HL-60 (cell line): ENCODE results near the gene POP7.

ENCODE experiments used
- CTCF ChIP-seq: IDR thresholded peaks from one replicate; pipeline ENCODE4 v1.5.1; 2011; ENCODE audit warnings: low read length, control low read depth, inconsistent platforms; ENCODE audit not compliant: insufficient read depth
- POLR2AphosphoS5 ChIP-seq: IDR thresholded peaks from 2 replicates; pipeline ENCODE4 v1.6.1; 2012; ENCODE audit warnings: low read depth
- REST ChIP-seq: IDR thresholded peaks from 2 replicates; pipeline ENCODE4 v1.6.1; 2012; ENCODE audit warnings: low read depth; ENCODE audit not compliant: insufficient replicate concordance

GRCh38 chr7:100726996-100727761 is 21.3 kb downstream of the POP7 start:
- TF ChIP-seq CTCF = no peak
- TF ChIP-seq POLR2AphosphoS5 = no peak
- TF ChIP-seq REST = no peak
